C4-2B (cell line): ENCODE measurements around the gene PTPRD.
A peak's percentile ranks its signal among the peaks of the same experiment; 100 is the strongest.

ENCODE experiments used
- H3K27ac ChIP-seq: fragments of 450-650 bp; 2 replicates; pipeline ENCODE4 v1.5.1; 2017
- CTCF ChIP-seq: fragments of 450-650 bp; conservative IDR thresholded peaks from 2 replicates; pipeline ENCODE4 v1.5.1; 2017; ENCODE audit warnings: mild to moderate bottlenecking
- ZFX ChIP-seq: fragments of 450-650 bp; IDR thresholded peaks from 2 replicates; pipeline ENCODE4 v1.6.1; 2017

Gene PTPRD

GRCh38 chr9:10268531-10269485 is 344.0 kb downstream of the PTPRD start:
- H3K27ac ChIP-seq = no peak overlapping the region
- TF ChIP-seq CTCF (peak; percentile 66), ZFX (no peak)

- H3K27ac ChIP-seq = no peak overlapping the region
- TF ChIP-seq ZFX (no peak), CTCF (no peak)
Measured at GRCh38 chr9:10265153-10265631, 347.6 kb downstream of the PTPRD start.

GRCh38 chr9:10260501-10260900 is 352.3 kb downstream of the PTPRD start:
- TF ChIP-seq CTCF = no peak
- TF ChIP-seq ZFX = no peak
- H3K27ac ChIP-seq = no peak overlapping the region

GRCh38 chr9:10259668-10260067 is 353.1 kb downstream of the PTPRD start:
- H3K27ac ChIP-seq = no peak overlapping the region
- TF ChIP-seq CTCF (no peak), ZFX (no peak)

- TF ChIP-seq CTCF (no peak), ZFX (no peak)
- H3K27ac ChIP-seq = no peak overlapping the region
Measured at GRCh38 chr9:10255758-10256157, 357.0 kb downstream of the PTPRD start.

- no peak overlapping the region for H3K27ac ChIP-seq
- TF ChIP-seq ZFX (no peak), CTCF (no peak)
Measured at GRCh38 chr9:10254338-10254737, 358.5 kb downstream of the PTPRD start.

- H3K27ac ChIP-seq = no peak overlapping the region
- TF ChIP-seq ZFX (no peak), CTCF (no peak)
Measured at GRCh38 chr9:10253341-10253740, 359.5 kb downstream of the PTPRD start.
